HCT116 (cell line): ENCODE measurements around the gene NFATC2IP. TPM values are rescaled to one million over a fixed set of nuclear protein-coding genes. Genes with fewer than 3 reads are reported as not detected.

Experiments used
- ATAC-seq: fragments of 200-7000 bp; cut with Tn5 transposase; 2 replicates; pipeline ENCODE4 v1.9.1; 2020; ENCODE audit warnings: mild to moderate bottlenecking, moderate library complexity
- BruUV-seq: library from RNA; stranded (reverse); fragments of 400-500 nt; replicated peaks from 2 replicates; lab custom pipeline; 2021; lab: Mats Ljungman, UMichigan
- CTCF ChIA-PET: fragments of 300-600 bp; sonication (Branson Sonifier 250); formaldehyde crosslinking; loops from one replicate; lab custom pipeline; 2021; ENCODE audit warnings: antibody characterized with exemption; lab: Charles Lee
- POLR2A ChIA-PET: fragments of 300-600, 350-600 bp; sonication (Branson Sonifier 250); formaldehyde crosslinking; loops from one replicate; lab custom pipeline; 2021; ENCODE audit warnings: antibody characterized with exemption; lab: Charles Lee
- RAD21 ChIA-PET, 2 experiments: fragments of 300-600 bp; sonication (Branson Sonifier 250); formaldehyde crosslinking; loops; one replicate each; lab custom pipeline; 2023; ENCODE audit warnings: low total read pairs in 2 of 2; ENCODE audit not compliant: uncharacterized antibody in 2 of 2, unreplicated experiment in 2 of 2, low non-redundant PET in 1 of 2; lab: Charles Lee
- DNase-seq: peaks from one replicate; pipeline ENCODE4 v3.0.0-alpha.2; 2010; ENCODE audit warnings: low read depth, low spot score
- H2AFZ ChIP-seq: fragments of 200-600 bp; shearing (Covaris generic), sonication (generic); 2 replicates; pipeline ENCODE4 v1.6.1; 2017; ENCODE audit warnings: low read depth, mixed run types, mixed read lengths, antibody characterized with exemption, low read length; ENCODE audit not compliant: poor library complexity, severe bottlenecking
- H3K27ac ChIP-seq: 2 replicates; pipeline ENCODE4 v1.5.1; 2012; ENCODE audit warnings: low read depth, low read length
- H3K27me3 ChIP-seq: fragments of 200-600 bp; sonication (generic); 2 replicates; pipeline ENCODE4 v1.6.1; 2016; ENCODE audit warnings: mixed run types, low read length, mixed read lengths; ENCODE audit not compliant: insufficient read depth
- H3K36me3 ChIP-seq, 2 experiments: fragments of 200-500 bp in 1 of 2; fragments of 200-600 bp in 1 of 2; sonication (Bioruptor generic) in 1 of 2; sonication (generic) in 1 of 2; 2 replicates each; pipeline versions ENCODE4 v1.5.1 to v1.6.1; 2014 to 2016; ENCODE audit warnings: low read length in 2 of 2, inconsistent platforms in 1 of 2, mixed read lengths in 1 of 2, mixed run types in 1 of 2; ENCODE audit not compliant: insufficient read depth in 2 of 2, control insufficient read depth in 1 of 2
- H3K4me1 ChIP-seq, 2 experiments: fragments of 200-600 bp in 1 of 2; sonication (generic) in 1 of 2; 2 replicates each; pipeline versions ENCODE4 v1.5.1 to v1.6.1; 2012 to 2017; ENCODE audit warnings: low read length in 2 of 2, inconsistent platforms in 1 of 2, mild to moderate bottlenecking in 1 of 2, mixed read lengths in 1 of 2, mixed run types in 1 of 2, moderate library complexity in 1 of 2; ENCODE audit not compliant: insufficient read depth in 2 of 2, control insufficient read depth in 1 of 2
- H3K4me2 ChIP-seq: fragments of 200-600 bp; sonication (generic); 2 replicates; pipeline ENCODE4 v1.6.1; 2017; ENCODE audit warnings: mixed run types, low read length, mixed read lengths
- H3K4me3 ChIP-seq, 2 experiments: fragments of 200-600 bp in 1 of 2; sonication (generic) in 1 of 2; replicated peaks in 1 of 2; 2 replicates each; pipeline ENCODE4 v1.5.1; 2011 to 2016; ENCODE audit warnings: low read length in 2 of 2, control low read depth in 1 of 2, low read depth in 1 of 2, mild to moderate bottlenecking in 1 of 2, mixed read lengths in 1 of 2, mixed run types in 1 of 2
- H3K79me2 ChIP-seq: fragments of 200-600 bp; sonication (generic); 2 replicates; pipeline ENCODE4 v1.6.1; 2017; ENCODE audit warnings: mild to moderate bottlenecking, mixed run types, low read length, moderate library complexity, mixed read lengths; ENCODE audit not compliant: insufficient read depth
- H3K9ac ChIP-seq: fragments of 200-600 bp; sonication (generic); 2 replicates; pipeline ENCODE4 v1.6.1; 2016; ENCODE audit warnings: low read length, mixed read lengths
- H3K9me2 ChIP-seq: fragments of 200-600 bp; sonication (generic), shearing (Covaris generic); 2 replicates; pipeline ENCODE4 v1.6.1; 2017; ENCODE audit warnings: mixed run types, mild to moderate bottlenecking, moderate library complexity; ENCODE audit not compliant: insufficient read depth
- H3K9me3 ChIP-seq, 2 experiments: fragments of 200-500 bp in 1 of 2; fragments of 200-600 bp in 1 of 2; sonication (Bioruptor generic) in 1 of 2; sonication (generic) in 1 of 2; 2 replicates each; pipeline ENCODE4 v1.6.1; 2014 to 2017; ENCODE audit warnings: low read length in 2 of 2, mixed read lengths in 2 of 2, inconsistent platforms in 1 of 2, low read depth in 1 of 2, mild to moderate bottlenecking in 1 of 2, mixed run types in 1 of 2, moderate library complexity in 1 of 2; ENCODE audit not compliant: control insufficient read depth in 1 of 2, insufficient read depth in 1 of 2
- H4K20me1 ChIP-seq: fragments of 200-600 bp; sonication (generic), shearing (Covaris generic); 2 replicates; pipeline ENCODE4 v1.6.1; 2017; ENCODE audit warnings: mixed run types, mild to moderate bottlenecking, moderate library complexity; ENCODE audit not compliant: insufficient read depth
- REST ChIP-seq: IDR thresholded peaks from 2 replicates; pipeline ENCODE4 v1.6.1; 2012; ENCODE audit warnings: low read depth
- SIN3A ChIP-seq: IDR thresholded peaks from 2 replicates; pipeline ENCODE4 v1.6.1; 2012; ENCODE audit warnings: low read depth
- TCF7L2 ChIP-seq: IDR thresholded peaks from 2 replicates; pipeline ENCODE4 v1.7.0; 2011; ENCODE audit warnings: borderline replicate concordance, inconsistent platforms; ENCODE audit not compliant: insufficient read depth, insufficient read length; ENCODE audit errors: extremely low read depth
- intact Hi-C: fragments of 100-400 bp; cut with micrococcal nuclease; formaldehyde crosslinking; loops from 2 replicates; pipeline ENCODE4 v1.10.0; 2022
- total RNA-seq: library from RNA; stranded (reverse); gene quantifications from one replicate; pipeline ENCODE4 v1.2.1, GENCODE V29; 2021; ENCODE audit not compliant: unreplicated experiment

NFATC2IP gene
- total RNA-seq, 1 experiment from 2014 or later, result 41.4 TPM

DNA sequence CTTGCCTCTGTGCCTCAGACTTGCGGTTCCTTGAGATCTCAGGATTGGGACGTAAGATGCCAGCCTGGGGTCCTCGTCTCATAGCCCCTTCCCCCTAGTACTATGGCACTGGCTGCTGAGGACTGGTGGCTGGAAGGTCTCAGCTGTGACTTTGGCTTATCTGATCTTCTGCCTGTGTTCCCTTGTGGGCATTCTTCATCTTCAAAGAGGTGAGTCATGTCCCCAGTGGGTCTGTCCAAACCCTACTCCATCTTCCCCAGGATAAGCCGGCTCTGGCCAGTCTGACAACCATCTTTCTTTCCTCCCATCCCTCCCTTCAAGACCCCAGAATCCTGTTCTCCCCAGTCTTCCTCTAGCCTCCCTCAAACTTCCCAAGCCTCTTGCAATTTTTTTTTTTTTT lies 15.4 kb upstream of the NFATC2IP start:
- POLR2A ChIA-PET, result no interaction called here
- H3K9me2 ChIP-seq, result no peaks in the 10 kb centered on the region
- no peaks in the 10 kb centered on the region for H3K79me2 ChIP-seq
- RAD21 ChIA-PET, result no interaction called here
- no peak overlapping the region for H3K27ac ChIP-seq
- intact Hi-C loops, result no loop called here
- no peak for DNase-seq
- H3K4me2 ChIP-seq, result peak overlapping the region; percentile 66; the same call in 1 of the 2 replicates
- H3K27me3 ChIP-seq, result no peaks in the 10 kb centered on the region
- no peaks in the 10 kb centered on the region for H4K20me1 ChIP-seq
- TF ChIP-seq REST, result no peak
- H3K9ac ChIP-seq, result no peak overlapping the region
- no peak overlapping the region for H2AFZ ChIP-seq
- H3K4me3 ChIP-seq, result no peak overlapping the region
- CTCF ChIA-PET, result no interaction called here
- H3K4me1 ChIP-seq, result peaks cover 4 to 19% of the 10 kb centered on the region in 2 experiments; a peak in 3 of 4 replicates
- BruUV-seq, result no TSS peak
- H3K36me3 ChIP-seq, result no peaks in the 10 kb centered on the region
- no peak for ATAC-seq
- no peaks in the 10 kb centered on the region for H3K9me3 ChIP-seq

GRCh38 chr16:28935924-28936783 lies 14.6 kb upstream of the NFATC2IP start:
- Histone ChIP-seq H3K4me3 (peak overlapping the region in 1 of 2 experiments; percentile 39; a peak in 3 of 4 replicates), H3K4me2 (peak overlapping the region; percentile 66), H3K27ac (no peak overlapping the region), H3K4me1 (peaks cover 4 to 19% of the 10 kb centered on the region in 2 experiments; a peak in 3 of 4 replicates), H3K27me3 (no peaks in the 10 kb centered on the region), H3K36me3 (no peaks in the 10 kb centered on the region), H2AFZ (peak overlapping the region; percentile 56), H3K9ac (no peak overlapping the region), H3K9me2 (no peaks in the 10 kb centered on the region), H3K9me3 (no peaks in the 10 kb centered on the region), H3K79me2 (no peaks in the 10 kb centered on the region), H4K20me1 (no peaks in the 10 kb centered on the region)
- intact Hi-C loops, result no loop called here
- ATAC-seq (peak; percentile 99), DNase-seq (peak; percentile 69)
- ChIA-PET RAD21 (interaction anchor here (0.5 to 0.9 kb wide), 2 partner anchors 9 to 108 kb away, joined by 3 read pairs; no protein-coding TSS in a partner anchor), CTCF (interaction anchor here (1.1 kb wide), 1 partner anchor 9 kb away, joined by 10 read pairs; no protein-coding TSS in a partner anchor), POLR2A (interaction anchor here (0.8 to 1.1 kb wide), 2 partner anchors 9 to 14 kb away, joined by 4 read pairs; partner anchors contain the start of gene NFATC2IP)
- BruUV-seq, result no TSS peak
- TF ChIP-seq TCF7L2 (peak; percentile 21), SIN3A (no peak)
